K562 (cell line): ENCODE results near the gene GALNT7. TPM values are rescaled to one million over a fixed set of nuclear protein-coding genes. Genes with fewer than 3 reads are reported as not detected.

Source experiments
- ATF3 ChIP-seq, 2 experiments: fragments of 450-650 bp in 1 of 2; sonication (generic) in 1 of 2; formaldehyde crosslinking in 1 of 2; IDR thresholded peaks in 1 of 2; conservative IDR thresholded peaks in 1 of 2; 2 replicates each; pipeline versions ENCODE4 v1.6.1 to v1.8.1; 2016 to 2023; ENCODE audit warnings: mild to moderate bottlenecking in 2 of 2, moderate library complexity in 2 of 2, inconsistent platforms in 1 of 2, missing genetic modification reagents in 1 of 2
- DPF2 ChIP-seq: fragments of 450-650 bp; IDR thresholded peaks from 2 replicates; pipeline ENCODE4 v1.6.1; 2016
- ERF ChIP-seq: fragments of 450-650 bp; formaldehyde crosslinking; IDR thresholded peaks from 2 replicates; pipeline ENCODE4 v1.4.0; 2020; ENCODE audit warnings: mild to moderate bottlenecking, mixed read lengths
- EWSR1 ChIP-seq: fragments of 450-650 bp; IDR thresholded peaks from 2 replicates; pipeline ENCODE4 v1.6.1; 2018; ENCODE audit warnings: borderline replicate concordance, mild to moderate bottlenecking, low read depth, moderate library complexity; ENCODE audit not compliant: partially characterized antibody
- KLF16 ChIP-seq: IDR thresholded peaks from 2 replicates; pipeline ENCODE4 v1.6.1; 2016; ENCODE audit warnings: antibody characterized with exemption
- MCM2 ChIP-seq: fragments of 450-650 bp; IDR thresholded peaks from 2 replicates; pipeline ENCODE4 v1.6.1; 2017; ENCODE audit warnings: low read depth, mild to moderate bottlenecking
- MECOM ChIP-seq: fragments of 250-450 bp; sonication (Bioruptor Pico); IDR thresholded peaks from 2 replicates; pipeline ENCODE4 v1.8.0; 2022; ENCODE audit warnings: inconsistent platforms
- PCBP1 ChIP-seq: fragments of 200-400 bp; formaldehyde crosslinking; IDR thresholded peaks from 2 replicates; pipeline ENCODE4 v1.6.1; 2018; ENCODE audit warnings: mild to moderate bottlenecking, low read depth, low read length; ENCODE audit not compliant: poor library complexity, severe bottlenecking
- POLR3A ChIP-seq: IDR thresholded peaks from 2 replicates; pipeline ENCODE4 v1.6.1; 2011; ENCODE audit warnings: borderline replicate concordance, mild to moderate bottlenecking, moderate library complexity; ENCODE audit not compliant: insufficient read length, insufficient read depth; ENCODE audit errors: extremely low read depth
- PTBP1 ChIP-seq: fragments of 200-400 bp; formaldehyde crosslinking; IDR thresholded peaks from 2 replicates; pipeline ENCODE4 v1.6.1; 2017; ENCODE audit warnings: low read depth, low read length
- RBM22 ChIP-seq: fragments of 200-400 bp; formaldehyde crosslinking; IDR thresholded peaks from 2 replicates; pipeline ENCODE4 v1.6.1; 2018; ENCODE audit warnings: low read length, low read depth; ENCODE audit not compliant: poor library complexity, severe bottlenecking
- REST ChIP-seq, 2 experiments: fragments of 450-650 bp; formaldehyde crosslinking in 1 of 2; IDR thresholded peaks; 2 replicates each; pipeline versions ENCODE4 v1.4.0 to v1.6.1; 2014 to 2020; ENCODE audit warnings: mild to moderate bottlenecking in 2 of 2, borderline replicate concordance in 1 of 2, low read depth in 1 of 2
- TBL1XR1 ChIP-seq, 2 experiments: IDR thresholded peaks; 2 replicates each; pipeline ENCODE4 v1.6.1; 2012; ENCODE audit warnings: improper control_type of control experiment in 2 of 2, low read length in 2 of 2, mild to moderate bottlenecking in 1 of 2
- THRAP3 ChIP-seq: fragments of 450-650 bp; IDR thresholded peaks from 2 replicates; pipeline ENCODE4 v1.6.1; 2016; ENCODE audit warnings: mild to moderate bottlenecking, inconsistent platforms, borderline replicate concordance
- ZNF277 ChIP-seq: fragments of 250-450 bp; sonication (Bioruptor Pico); IDR thresholded peaks from 2 replicates; pipeline ENCODE4 v1.8.0; 2022; ENCODE audit warnings: inconsistent platforms, mild to moderate bottlenecking, moderate library complexity, borderline replicate concordance
- ZNF280A ChIP-seq: fragments of 450-650 bp; IDR thresholded peaks from 2 replicates; pipeline ENCODE4 v1.6.1; 2018; ENCODE audit warnings: mild to moderate bottlenecking, low read depth; ENCODE audit not compliant: partially characterized antibody
- polyA plus RNA-seq, 8 experiments: library from polyadenylated mRNA; depleted of rRNA in 4 of 8; stranded (reverse) in 5 of 8; unstranded in 3 of 8; fragments of >200 nt; fragmentation: Nextera tagmentation in 2 of 8; fragmentation: Illumina TruSeq in 1 of 8; extraction: Ambion mirVana in 2 of 8; extraction: Trizol in 1 of 8; gene quantifications; 2 replicates each; pipeline versions ENCODE4 v1.2.1 to v1.2.3, GENCODE V29; 2011 to 2014; ENCODE audit warnings: inconsistent platforms in 1 of 8, missing spikeins in 1 of 8
- total RNA-seq, 7 experiments: library from RNA; depleted of rRNA in 6 of 7; stranded (reverse); fragments of >200 nt in 6 of 7; fragmentation: Illumina TruSeq in 2 of 7; extraction: Trizol in 2 of 7; gene quantifications; 2 replicates each; pipeline versions ENCODE4 v1.2.1 to v1.2.3, GENCODE V29; 2011 to 2021; ENCODE audit warnings: low replicate concordance in 1 of 7

The GALNT7 gene
- total and polyA plus RNA-seq, 9 of the 15 experiments (the other 6 are each of a cell fraction or from before 2014, with no cell fraction given), result 16.7 to 38.7 (median 31.1) TPM

- TF ChIP-seq POLR3A (no peak), ERF (CRISPR knock-in tag) (no peak), MECOM (CRISPR knock-in tag) (no peak), RBM22 (no peak), ZNF280A (no peak), REST (IDR thresholded peaks at IDR 0.05; ENCODE audit: borderline replicate concordance) (peak; percentile 88), REST (CRISPR knock-in tag; IDR thresholded peaks at IDR 0.05; ENCODE audit: low read depth) (no peak), ATF3 (IDR thresholded peaks at IDR 0.05) (peak; percentile 60; the same call in 1 of the 2 replicates), ATF3 (CRISPR knock-in tag; conservative IDR thresholded peaks at IDR 0.05) (no peak), ZNF277 (CRISPR knock-in tag) (no peak), MCM2 (no peak), KLF16 (0 out of 2 replicates have a peak, but pooled peaks have one; percentile 27), EWSR1 (no peak), PCBP1 (no peak), TBL1XR1 (IDR thresholded peaks at IDR 0.05; ENCODE audit: low read length in 2 of 2) (no peak), PTBP1 (no peak), THRAP3 (no peak), DPF2 (peak; percentile 58)
These were observed 43.2 kb downstream of the GALNT7 start (continued) for GRCh38 chr4:173211838-173212237.
